ENCODE results near the gene CEP83.
"Not testable (repeated sequence)": the region's sequence is repeated elsewhere in the genome, so short reads cannot be mapped to it uniquely, and the experiment has no call there.

Gene CEP83

DNA sequence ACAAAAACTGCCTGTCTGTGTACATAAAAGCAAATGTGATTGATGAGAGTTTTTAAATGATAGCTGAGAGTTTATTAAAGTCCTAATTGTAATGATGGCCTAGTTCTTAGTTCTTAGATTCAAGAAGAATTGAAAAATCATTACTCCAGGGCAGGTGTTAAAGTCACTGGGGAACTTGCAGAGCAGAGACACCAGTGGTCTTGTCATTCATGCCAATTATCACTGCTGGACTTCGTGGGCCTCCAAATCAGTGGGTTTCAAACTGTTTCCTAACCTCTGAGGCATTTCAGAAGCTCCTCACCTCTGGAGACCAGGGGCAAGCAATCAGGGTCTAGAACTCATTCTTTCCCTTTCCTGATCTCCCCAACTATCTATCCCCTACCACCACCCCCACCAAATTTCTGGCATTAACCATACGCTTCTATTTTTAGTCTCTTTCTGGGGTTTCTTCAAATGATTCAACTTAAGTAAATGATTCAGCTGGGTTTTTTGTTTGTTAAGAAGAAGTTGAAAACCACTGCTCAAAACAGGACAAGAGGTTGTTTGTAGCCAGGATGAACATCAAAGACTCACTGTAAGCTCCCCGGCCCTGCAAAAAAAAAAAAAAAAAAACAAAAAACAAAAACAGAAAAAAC, 80.1 kb downstream of the CEP83 start:
- no peak for DNase-seq (ENCODE audit: low read depth, low spot score)

DNA sequence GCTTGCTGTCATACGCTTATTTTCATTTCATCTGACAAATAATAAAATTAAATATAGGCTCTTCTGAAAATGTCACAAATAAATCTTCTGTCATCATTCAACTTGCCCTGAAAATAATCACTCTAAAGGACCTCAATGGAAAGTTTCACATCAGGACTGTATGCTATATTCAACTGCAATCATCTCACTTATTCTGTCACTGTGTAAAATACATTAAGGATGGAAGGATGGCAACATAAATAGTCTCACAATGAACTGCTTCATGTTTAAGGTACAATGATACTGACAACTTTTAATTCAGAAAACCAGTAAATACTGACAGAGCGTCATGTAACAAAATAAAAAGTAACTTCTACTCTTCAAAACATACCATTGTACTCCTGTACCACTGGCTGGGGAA, 82.1 kb downstream of the CEP83 start:
- no peak for DNase-seq (ENCODE audit: low read depth, low spot score)

DNA sequence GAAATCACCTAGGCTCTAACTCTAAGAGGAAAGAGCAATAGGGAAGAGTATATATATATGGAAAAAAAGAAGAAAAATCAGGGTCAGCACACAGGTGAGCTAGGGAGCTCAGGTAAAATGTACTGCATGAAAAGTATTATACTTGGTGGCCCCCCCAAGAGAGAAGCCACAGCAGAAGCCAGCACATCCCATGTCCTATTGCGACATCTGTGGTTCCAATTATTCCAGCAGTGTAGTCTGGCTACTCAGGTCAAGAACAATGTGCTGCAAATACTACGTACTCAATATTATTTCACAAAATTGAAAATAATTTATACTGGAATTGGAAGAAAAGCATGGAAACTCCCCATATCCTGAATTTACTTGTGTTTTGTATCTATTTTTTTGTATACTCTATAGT, 85.5 kb downstream of the CEP83 start:
- no peak for DNase-seq (ENCODE audit: low read depth, low spot score)

DNA sequence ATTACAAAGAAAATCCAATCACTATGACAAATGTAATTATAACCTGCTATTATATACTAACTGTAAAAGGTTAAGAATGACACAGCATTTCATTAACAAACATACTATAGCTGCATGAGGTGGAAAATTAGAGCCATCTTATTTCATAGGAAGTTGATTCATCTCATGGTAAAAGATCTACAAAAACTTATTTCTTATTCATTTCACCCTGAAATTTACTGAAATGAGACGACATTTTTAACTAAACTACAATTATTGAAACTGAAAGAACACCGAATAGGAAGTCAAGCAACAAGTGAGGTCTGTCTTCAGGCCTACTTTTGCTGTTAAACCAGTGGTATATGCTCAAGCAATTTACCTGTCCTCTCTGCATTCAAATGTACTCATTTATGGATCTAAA, 87.2 kb downstream of the CEP83 start:
- no peak for DNase-seq (ENCODE audit: low read depth, low spot score)

DNA sequence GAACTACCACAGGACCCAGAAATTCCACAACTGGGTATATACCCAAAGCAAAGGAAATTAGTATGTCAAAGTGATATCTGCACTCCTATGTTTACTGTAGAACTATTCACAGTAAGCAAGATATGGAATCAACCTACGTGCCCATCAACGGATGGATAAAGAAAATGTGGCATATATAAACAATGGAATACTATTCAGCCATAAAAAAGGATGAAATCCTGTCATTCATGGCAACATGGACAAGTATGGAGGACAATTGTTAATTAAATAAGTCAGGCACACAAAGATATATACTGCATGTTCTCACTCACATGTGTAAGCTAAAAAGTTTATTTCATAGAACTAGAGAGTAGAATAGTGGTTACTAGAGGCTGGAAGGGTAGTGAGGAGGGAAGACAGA, 97.0 kb downstream of the CEP83 start:
- no peak for DNase-seq (ENCODE audit: low read depth, low spot score)

DNA sequence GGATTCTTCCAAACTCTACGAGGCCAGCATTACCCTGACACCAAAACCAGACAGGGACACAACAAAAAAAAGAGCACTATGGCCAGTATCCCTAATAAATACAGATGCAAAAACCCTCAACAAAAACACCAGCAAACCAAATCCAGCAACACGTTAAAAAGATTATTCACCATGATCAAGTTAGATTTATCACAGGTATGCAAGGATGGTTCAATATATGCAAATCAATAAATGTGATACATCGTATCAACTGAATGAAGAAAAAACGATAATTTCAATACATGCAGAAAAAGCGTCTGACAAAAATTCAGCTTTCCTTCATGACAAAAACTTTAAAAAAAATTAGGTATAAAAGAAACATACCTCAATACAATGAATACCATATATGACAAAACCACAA, 99.9 kb downstream of the CEP83 start:
- no peak for DNase-seq (ENCODE audit: low read depth, low spot score)

DNA sequence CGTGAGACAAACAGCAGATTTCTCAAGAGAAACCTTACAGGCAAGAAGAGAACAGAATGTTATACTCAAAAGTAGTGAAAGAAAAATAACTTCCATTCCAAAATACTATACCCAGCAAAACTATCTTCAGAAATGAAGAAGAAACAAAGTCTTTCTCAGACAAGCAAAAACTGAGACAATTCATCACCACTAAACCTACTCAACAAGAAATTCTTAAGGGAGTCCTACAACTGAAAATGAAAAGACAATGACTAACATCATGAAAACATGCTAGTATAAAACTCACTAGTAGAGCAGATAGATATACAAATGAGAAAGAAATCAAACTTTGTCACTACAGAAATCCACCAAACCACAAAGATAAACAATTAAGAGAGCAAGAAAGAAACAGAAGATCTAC, 106.5 kb downstream of the CEP83 start:
- DNase-seq (ENCODE audit: low read depth, low spot score), result no peak

DNA sequence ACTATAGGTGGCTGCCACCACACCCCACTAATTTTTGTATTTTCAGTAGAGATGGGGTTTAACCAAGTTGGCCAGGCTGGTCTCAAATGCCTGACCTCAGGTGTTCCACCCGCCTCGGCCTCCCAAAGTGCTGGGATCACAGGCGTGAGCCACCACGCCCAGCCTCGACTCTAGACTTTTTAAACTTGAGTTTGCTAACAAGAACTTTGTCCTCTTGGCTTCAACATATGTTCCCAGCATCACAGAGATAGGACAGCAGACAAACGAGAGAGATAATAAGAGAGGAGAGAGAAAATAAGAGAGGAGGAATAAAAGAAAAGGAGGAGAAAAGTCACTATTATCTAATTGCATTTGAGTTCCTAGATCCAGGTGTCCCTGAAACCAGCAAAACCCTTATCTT, 119.1 kb downstream of the CEP83 start:
- no peak for DNase-seq (ENCODE audit: low read depth, low spot score)

DNA sequence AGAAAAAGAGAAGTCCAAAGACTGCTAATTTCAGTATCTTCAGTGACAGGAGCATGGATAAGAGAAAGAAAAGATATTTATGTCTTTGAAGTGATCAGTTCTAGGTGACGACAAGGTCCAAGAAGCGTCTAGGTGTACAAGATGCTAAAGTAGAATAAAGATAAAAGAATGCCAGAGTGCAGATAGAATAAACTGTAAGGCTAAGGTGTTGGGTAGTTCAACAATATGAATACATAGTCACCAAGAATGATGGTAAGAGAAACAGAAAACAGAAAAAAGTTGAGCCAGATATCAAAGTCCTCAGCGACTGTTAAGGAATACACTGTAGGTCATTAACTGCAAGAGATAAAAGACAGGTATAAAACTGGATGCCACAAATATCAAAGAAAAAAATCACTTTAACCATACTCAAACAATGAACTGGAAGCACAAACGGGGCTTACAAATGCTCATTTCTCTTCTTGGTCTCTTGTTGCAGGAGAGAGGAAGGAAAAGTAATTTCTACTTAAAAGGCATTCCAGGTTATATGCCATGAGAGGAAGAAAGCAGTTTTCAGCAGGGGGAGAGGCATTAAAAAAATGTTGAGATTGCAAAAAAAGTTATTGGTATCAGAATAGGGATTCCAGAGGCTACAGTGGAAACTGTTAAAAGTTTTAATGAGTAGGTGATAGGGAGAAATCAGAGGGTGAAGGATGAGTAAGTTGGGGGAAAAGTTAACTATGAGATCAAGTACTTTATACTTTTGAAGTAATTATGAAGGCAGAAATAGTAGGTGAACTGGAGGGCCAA, 121.5 kb downstream of the CEP83 start:
- no peak for DNase-seq (ENCODE audit: low read depth, low spot score)

DNA sequence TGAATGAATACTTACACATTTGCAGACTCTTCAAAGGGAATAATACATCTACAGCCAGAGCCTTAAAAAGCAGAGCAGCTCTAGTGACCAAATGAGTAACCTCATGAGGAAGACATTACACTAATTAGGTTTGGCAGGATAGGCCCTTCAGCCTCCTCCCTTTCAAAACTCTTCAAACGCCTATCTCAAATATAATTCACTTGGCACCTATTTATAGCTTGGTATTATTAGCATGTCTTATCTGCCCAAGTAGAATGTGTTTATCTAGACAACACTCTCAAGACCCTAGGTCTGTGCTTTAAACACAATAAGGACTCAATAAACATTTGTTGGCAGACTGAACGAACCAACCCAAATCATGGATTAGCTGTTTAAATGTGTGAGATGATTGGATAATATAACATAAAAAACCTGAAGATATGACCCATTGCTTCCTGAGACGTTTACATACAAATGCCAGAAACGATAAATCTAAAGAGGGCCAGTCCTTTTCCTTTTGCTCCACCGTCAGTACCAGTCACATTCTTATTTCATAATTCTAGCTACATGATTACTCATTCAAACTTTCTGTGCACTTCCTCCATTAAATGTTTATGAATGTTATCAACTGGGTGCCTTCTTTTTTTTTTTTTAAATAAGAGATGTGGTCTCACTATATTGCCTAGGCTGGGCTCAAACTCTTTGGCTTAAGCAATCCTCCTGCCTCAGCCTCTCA, 123.3 kb downstream of the CEP83 start:
- no peak for DNase-seq (ENCODE audit: low read depth, low spot score)

DNA sequence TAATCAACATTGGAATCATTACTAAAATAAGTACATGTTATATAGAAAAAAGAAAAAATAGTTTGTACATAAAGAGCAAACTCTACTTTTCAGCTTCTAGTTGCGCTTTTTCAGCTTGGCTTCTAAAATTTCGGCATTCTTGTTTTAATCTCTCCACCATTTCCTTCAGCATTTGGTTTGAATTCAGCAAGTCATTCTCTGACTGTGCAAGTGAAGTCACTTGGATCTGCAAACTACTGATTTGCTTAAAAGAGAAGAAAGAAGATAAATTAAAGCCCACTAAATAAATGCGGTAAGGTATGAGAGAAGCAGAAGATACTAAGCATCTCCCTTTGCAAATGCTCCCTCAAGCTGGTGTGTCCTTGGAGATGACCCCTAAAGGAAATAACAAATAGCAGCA, 126.3 kb downstream of the CEP83 start:
- DNase-seq (ENCODE audit: low read depth, low spot score), result no peak

DNA sequence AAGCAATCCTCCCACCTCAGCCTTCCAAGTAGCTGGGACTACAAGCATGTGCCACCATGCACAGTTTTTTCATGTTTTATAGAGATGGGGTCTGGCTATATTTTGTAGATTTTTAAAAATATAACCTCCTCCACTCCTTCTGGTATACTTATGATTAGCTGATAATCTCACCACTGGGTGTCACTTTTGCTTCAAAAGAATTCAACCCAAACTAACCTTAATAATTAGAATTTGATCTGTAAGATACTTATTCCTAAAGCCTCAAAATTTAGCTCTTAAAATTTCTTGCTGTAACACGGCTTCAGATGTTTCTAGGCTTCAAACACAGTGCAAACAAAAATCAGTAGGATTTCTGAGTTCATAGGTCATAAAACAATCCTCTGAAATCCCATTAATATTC, 130.3 kb downstream of the CEP83 start:
- no peak for DNase-seq (ENCODE audit: low read depth, low spot score)

DNA sequence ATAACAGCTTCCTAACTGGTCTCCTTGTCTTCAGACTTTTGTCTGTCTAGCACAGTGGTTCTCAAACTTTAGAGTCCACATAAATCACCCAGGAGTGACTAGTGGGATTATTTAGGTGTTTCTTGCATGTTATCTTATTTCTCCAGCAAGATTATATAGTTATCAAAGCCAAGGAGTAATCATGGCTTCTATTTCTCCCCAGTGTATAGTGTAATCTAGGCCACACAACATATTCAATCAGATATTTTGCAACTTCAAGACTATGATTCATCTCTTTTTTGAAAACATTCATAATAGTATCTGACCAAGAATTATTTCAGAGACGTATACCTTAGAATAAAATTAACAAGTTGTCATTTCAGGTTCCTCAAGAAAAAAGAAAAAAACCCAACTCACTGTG, 131.9 kb downstream of the CEP83 start:
- DNase-seq (ENCODE audit: low read depth, low spot score), result no peak

DNA sequence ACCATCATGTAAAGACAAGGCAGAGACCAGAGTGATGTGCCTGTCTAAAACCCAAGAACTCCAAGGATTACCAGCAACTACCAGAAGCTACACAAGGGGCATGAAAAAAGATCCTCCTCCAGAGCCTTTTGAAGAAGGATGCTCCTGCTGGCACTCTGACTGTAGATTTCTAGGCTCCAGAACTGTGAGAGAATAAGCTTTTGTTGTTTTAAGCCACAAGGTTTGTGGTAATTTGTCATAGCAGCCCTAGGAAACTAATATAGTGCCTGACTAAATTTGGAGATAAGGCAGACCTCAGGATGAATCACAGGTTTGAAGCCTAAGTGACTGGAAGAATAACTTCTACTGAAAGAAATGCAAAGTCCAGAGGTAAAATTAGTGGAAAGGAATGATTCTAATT, 132.9 kb downstream of the CEP83 start:
- no peak for DNase-seq (ENCODE audit: low read depth, low spot score)

DNA sequence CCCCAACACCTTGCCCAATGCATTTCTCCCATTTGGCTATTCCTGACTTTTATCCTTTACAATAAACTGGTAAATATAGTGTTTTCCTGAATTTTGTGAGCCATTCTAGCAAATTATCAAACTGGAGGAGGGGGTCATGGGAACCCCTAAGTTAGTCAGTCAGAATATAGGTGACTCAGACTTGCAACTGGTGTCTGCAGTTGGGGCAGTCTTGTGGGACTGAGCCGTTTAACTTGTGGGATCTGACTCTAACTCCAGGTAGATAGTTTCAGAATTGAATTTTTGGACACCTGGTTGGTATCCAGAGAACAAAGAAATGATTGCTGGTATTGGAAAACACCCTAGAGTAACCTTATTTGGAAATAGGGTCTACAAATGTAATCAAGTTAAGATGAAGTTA, 133.4 kb downstream of the CEP83 start:
- no peak for DNase-seq (ENCODE audit: low read depth, low spot score)

DNA sequence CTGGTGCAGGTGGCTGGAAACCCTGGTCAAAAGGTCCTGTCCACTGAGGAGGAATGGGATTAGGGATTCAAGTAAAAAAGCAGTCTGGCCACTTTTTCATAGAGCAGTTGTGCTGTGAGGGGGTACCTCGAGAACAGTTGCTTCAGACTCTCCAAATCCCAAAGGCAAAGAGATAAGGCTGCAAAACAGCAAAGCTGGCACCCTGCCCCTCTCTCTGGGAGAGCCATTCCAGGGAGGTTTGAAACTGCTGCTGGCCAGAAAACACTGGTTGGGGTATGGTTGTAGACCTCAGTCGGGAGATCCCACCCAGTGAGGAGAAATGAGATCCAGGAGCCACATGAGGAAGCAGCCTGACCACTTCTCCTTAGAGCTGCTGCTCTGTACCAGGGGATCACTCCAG, 137.3 kb downstream of the CEP83 start:
- DNase-seq (ENCODE audit: low read depth, low spot score), result no peak

DNA sequence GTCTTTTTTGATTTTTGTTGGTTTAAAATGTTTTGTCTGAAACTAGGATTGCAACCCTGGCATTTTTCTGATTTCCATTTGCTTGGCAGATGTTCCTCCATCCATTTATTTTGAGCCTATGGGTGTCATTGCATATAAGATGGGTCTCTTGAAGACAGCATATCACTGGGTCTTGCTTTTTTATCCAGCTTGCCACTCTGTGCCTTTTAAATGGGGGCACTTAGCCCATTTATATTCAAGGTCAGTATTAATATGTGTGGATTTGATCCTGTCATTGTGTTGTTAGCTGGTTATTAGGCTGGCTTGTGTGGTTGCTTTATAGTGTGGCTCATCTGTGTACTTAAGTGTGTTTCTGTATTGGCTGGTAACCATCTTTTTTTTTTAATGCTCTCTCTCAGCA, 139.6 kb downstream of the CEP83 start:
- no peak for DNase-seq (ENCODE audit: low read depth, low spot score)

DNA sequence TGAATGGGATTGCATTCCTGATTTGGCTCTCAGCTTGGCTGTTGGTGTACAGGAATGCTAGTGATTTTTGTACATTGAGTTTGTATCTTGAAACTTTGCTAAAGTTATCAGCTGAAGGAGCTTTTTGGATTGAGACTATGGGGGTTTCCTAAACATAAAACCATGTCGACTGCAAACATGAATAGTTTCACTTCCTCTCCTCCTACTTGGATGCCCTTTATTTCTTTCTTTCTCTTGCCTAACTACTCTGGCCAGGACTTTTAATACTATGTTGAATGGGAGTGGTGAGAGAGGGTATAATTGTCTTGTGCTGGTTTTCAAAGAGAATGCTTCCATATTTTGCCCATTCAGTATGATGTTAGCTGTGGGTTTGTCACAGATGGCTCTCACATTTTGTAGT, 141.5 kb downstream of the CEP83 start:
- no peak for DNase-seq (ENCODE audit: low read depth, low spot score)

DNA sequence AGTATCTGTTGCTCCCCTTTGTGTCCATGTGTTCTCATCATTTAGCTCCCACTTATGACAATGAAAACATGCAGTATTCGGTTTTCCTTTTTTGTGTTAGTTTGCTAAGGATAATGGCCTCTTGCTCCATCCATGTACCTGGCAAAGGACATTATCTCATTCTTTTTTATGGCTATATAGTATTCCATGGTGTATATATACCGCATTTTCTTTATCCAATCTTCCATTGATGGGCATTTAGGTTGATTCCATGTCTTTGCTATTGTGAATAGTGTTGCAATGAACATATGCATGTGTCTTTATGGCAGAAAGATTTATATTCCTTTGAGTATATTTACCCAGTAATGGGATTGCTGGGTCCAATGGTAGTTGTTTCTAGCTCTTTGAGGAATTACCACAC, 143.1 kb downstream of the CEP83 start:
- DNase-seq (ENCODE audit: low read depth, low spot score), result not testable (repeated sequence)

DNA sequence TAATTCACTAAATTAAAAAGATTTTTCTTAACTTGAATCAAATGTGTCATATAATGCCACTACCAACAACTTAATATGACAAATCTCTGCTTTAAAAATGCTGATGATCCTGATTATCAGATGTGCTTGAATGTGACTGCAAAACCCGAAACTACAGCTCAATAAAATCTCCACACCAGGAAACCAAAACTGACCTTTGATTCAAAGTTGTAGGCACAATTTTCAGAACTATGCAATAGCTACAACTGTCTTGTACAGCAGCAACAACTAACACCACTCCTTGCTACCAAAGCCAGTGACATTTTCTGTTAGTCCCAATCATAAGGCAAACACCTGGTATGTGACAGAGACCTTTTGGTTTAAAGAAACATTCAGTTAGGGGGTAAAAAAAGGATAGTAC, 147.3 kb downstream of the CEP83 start:
- no peak for DNase-seq (ENCODE audit: low read depth, low spot score)

DNA sequence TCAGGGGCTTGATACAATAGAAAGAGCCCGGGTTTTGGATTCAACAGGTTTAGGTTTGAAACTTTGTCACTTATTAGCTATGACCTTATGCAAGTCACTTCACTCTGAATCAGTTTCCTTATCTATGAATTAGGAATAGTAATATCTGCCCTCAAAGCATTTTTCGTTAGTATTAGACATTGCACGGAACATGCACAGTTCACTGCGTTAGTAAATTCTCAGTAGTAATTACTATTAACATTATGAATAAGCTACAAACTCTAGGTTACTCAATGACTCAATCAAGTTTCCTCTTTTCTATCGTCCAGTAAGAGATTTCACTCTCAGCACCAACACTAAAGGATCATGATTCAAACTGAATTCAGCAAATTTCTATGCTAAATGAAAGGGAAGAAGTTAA, 150.3 kb downstream of the CEP83 start:
- no peak for DNase-seq (ENCODE audit: low read depth, low spot score)

DNA sequence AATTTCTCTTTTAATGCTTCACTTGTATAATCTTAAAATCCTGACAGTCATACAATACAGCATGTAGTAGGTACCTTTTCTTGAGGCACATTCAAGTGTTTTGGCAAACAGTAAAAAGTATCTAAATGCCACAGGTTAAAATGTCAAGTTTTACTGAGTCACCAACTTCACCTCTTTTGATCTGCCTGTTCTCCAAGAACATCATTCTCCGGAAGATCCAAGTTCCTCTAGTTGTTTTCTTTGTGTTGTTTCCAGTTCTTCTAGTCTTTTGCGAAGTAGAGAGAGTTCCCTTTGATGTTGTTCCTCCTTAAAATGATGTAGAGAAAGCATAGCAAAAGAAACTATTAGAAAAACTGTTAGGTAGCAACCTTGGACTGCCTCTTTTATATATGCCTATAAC, 151.1 kb downstream of the CEP83 start:
- no peak for DNase-seq (ENCODE audit: low read depth, low spot score)
